Fibroblast of upper back skin (primary cell): ENCODE measurements around the gene KITLG.
"Not testable (repeated sequence)": the region's sequence is repeated elsewhere in the genome, so short reads cannot be mapped to it uniquely, and the experiment has no call there.

Experiments
- DNase-seq: peaks from one replicate; pipeline ENCODE4 v3.0.0-alpha.2; 2013

KITLG gene

DNA sequence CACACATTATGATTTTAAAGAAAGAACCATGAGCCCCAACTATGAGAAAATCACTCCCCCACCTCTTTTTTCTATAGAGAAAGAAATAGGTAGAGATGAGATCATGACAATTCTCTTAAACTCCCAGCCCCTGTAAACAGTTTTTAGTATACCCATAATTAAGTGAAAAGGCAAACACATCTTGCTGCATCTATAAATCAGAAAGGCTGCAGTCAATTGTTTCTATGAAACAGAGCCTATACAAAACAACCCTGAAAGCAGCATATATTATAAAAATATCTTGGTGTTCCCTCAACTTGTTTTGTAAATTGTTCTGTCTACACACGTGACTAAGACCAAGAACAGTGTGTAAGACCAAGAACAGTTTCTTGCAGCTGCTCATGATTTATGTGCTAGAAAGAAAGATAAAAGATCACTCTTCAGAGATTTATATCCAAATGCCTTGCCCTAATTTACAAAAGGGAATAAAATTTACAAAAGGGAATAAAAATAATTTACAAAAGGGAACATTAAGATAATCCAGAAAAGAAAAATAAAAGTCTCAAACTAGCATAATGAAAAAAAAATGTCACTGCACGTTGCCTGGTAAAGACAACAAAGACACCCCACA lies 4.8 kb downstream of the KITLG start:
- no peak for DNase-seq

DNA sequence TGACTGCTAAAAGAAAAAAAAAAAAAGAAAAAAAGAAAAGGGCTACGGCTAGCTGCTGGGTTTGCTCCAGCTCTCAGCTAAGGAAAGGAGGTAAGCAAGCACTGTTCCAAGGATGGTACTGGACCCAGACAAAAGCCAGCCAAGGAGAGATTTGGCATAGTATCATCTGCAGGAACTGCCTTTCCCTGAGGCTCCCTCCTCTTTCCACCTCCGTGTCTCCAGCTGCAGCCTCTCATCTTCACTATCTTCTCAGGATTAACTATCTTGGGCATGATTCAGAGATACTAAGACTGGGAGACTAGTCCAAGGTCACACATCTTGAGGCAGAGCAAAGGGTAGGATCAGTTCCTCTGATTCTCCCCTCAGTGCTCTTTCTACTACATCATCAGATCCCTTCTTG lies 6.0 kb downstream of the KITLG start:
- DNase-seq = no peak

DNA sequence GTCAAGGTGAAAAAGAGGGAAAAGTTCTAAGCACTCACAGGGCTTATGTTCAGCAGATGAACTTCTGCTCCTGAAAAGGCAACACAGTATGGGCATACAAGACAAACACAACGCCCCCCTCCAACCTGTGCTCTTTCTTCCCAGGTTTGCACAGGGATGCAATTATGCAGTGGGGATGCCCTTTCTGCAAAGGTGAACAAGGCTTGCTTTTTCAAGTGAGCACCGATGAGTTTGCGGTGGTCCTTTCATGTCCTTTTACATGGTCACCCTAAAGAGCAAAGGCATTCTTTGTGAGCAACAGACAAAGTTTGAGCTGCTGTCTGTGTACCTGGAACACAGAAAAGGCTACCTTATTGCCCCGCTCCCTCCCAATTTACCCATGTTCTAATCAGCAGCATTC lies 6.7 kb downstream of the KITLG start:
- no peak for DNase-seq

DNA sequence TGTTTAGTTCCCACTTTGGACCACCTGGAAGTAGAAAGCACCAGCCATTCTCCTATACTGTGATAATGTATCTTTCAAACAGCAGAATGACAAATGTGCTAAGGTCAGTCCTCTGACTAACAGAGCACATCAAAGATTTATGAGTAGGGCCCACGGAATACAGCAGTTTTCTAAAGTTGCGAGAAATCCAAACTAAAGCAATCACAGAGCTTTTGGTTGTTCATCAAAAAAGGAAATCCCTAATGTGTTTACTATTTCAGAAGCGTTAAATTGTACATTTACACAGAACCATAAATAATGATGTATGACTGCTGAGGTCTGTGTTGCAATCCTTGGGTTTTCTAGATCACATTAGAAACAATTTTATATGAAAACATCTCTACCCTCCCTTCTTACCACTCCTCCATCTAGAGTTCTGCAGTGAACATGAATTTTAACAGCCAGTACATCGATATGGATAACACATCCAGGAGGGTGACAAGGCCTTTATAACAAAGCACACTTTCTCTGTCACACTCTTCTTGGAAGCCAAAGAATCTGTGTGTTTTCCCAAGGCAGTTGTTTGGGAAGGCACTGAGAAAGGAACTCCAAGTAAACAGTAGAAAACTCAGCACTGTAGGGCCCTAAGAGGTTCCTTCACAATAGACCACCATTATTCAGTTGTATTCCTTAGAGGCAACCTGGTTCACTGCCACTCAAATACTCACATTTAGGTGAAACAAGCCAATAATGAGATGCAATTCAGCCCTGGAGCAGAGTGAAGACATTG lies 7.3 kb downstream of the KITLG start:
- DNase-seq = peak; percentile 51

DNA sequence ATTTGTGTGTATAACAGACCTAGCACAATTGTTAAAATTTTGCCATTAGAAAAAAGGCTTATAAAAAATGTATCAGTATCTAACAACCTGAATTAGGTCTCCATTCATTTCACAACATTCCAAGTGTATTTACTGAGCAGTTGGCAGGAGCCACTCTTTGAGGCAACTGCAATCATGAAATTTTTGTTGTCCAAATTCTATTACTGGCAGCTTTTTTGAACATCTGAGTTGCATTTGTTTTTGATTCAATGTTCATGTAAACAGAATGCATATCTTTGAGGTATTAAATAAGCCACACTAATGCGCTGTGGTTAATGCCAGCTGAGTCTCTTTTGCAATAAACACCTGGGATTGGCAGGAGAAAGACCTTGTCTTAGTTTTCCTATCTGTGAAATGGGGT lies 8.7 kb downstream of the KITLG start:
- DNase-seq = no peak

DNA sequence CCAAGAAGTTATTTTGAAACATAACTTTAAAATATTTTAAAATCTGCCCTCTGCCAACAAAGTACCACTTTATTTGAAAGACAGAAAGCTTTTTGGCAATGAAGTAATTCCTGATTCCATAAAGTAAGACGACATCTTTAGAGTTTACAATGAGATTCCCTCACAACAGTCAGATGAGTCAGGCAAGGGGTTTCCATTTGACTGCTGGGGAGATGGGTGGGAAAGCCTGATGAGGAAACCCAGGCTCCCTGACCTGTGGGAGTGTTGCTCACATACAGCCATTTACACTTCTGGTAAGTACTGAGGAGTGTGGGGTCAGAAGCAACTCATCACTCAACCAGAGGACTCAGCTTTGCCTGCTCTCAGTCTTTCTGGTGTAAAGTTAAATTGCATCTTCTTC lies 10.2 kb downstream of the KITLG start:
- peak; percentile 53 for DNase-seq

DNA sequence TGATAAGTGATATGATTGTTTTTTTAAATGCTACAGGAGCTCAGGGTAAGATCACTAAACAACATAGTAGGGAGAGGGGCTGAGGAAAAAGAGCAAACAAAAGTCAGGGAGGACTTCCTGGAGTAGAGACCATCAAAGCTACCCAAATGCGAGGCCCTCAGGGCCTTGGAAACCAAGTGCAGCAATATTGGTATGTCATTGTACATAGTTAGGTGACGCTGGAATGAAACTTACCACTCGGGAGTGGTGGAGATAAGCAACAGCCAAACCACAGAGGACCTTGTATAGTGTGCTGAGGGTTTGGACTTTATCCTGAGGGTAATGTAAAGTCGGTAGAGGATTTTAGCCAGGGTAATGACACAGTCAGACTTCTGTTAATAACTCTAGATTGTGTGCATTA lies 13.8 kb downstream of the KITLG start:
- DNase-seq = no peak

DNA sequence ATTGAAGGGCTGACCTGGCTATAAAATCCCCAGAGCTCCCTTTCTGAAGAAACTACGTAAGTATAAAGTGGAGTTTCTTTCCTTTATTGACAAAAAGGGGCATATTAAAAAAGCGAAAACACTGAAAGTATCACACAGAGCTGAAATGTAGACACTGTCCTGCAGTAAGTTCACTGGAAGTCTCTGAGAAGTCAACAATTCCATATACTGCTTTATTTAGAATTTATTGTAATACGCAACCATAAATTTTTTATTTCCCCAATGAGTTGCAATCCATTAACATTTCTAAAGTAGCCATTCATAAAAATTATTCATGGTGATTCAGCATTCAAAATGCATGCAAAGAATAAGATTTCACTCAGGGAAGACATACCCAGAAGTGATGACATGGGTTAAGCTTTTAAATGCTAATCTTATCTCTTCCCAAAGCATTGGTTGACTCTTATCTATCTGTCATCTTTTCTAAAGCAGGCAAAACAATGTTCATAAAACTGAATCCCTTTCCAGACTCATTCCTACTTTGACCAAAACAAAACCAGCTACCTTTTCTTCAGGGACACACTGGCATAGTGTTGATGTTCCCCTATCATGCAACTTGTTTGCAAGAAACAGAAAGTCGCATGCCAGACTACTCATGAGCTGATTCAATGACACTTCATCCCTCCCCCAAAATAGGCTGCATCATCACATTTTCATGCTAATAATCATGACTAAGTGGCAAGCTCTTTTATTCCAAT lies 17.3 kb downstream of the KITLG start:
- DNase-seq = peak; percentile 78

DNA sequence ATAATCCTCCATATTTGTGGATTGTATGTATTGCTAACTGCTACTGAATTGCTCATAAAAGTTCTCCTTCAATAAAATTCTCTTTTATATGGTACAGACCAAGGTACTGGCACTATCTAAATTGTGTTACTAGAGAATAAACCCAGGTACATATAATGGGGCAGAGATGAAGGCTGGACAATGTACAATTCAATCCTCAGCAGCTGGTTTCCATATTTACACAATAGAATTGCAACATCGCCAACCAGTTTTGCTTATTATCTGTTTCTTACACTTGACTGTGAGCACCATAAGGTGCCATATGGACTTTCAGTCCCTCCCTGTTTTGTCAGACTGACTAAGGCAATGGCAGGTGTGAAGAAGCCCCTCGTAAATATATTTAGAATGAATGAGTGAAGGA lies 18.1 kb downstream of the KITLG start:
- DNase-seq = no peak

DNA sequence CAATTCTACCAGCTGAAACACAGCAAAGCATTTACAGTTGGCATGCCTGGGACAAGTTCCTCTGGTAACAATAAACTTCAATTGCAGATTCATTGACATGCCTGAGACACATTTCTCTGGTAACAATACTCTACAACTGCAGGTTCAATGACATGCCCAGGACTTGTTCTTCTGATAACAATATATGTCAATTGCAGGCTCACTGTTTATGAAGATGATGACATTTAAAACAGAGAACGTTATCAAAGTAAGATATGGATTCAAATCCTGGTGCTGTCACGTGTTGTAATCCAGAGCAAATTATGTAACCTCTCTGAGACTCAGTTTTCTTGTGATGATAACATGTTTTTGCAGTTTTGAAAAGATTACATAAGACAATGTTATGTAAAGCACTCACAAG lies 20.5 kb downstream of the KITLG start:
- no peak for DNase-seq

DNA sequence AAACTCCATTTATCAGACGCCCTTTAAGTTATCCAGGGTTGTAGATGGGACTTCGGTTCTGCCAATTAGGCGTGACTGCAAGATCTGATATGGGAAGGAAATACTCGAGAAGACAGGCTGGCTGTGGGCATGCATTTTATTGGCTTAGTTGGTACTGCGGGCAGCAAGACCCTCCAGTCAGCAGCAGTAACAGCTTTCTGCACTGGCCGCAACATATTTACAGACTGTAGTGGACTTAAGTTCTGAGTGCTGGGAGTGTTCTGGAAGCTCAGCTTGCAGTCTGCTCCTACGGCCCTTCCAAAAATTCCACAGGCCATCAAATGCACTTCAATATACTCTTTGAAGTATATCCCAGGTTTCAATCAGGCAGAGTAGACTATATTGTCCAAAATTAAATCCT lies 21.1 kb downstream of the KITLG start:
- DNase-seq = no peak

DNA sequence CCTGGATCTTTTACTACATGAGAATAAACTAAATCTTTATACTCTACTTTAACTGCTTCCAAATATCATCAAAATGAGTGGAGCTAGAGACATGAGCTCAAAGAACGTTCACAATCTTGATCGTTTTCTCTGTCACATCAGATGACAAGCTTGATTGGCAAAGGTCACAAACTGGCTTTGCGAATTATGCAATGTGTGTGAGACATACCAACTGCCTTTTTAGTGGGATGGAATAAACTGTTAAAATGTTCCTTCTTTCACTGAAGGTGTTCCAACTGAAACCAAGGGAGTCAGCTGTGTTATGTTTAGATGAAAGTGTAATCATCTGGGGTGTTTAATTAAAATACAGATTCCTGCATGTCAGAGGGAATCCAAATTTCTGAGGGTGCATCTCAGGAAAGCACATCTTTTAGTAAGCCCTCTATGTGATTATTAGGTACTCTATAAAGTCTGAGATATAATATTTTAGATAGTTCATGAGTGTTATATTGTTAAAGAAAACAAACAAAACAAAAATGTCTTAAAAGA lies 21.9 kb downstream of the KITLG start:
- no peak for DNase-seq

DNA sequence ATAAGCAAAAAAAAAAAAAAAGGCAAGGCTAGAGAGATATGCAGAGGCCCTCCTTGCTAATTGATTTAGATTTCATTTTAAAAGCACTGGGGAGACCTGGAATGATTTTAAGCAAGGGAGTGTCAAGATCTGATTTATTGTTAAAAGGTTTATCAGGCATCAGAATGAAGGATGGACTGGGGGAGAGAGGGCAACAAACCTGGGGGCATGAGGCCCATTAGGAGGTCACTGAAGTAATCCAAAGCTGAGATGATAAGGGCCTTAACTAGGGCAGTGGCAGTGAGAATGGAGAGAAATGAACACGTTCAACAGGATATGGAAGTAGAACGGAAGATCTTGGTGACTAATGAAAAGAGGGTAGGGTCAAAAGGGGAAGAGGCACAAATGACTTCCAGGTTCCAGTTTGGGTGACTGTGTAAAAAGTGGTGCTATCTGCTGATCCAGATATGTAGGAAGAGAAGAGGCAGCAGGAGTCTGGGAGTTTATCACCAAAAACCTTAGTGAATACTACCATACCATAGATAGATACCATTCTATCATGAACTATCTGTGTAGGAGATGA lies 24.0 kb downstream of the KITLG start:
- no peak for DNase-seq

DNA sequence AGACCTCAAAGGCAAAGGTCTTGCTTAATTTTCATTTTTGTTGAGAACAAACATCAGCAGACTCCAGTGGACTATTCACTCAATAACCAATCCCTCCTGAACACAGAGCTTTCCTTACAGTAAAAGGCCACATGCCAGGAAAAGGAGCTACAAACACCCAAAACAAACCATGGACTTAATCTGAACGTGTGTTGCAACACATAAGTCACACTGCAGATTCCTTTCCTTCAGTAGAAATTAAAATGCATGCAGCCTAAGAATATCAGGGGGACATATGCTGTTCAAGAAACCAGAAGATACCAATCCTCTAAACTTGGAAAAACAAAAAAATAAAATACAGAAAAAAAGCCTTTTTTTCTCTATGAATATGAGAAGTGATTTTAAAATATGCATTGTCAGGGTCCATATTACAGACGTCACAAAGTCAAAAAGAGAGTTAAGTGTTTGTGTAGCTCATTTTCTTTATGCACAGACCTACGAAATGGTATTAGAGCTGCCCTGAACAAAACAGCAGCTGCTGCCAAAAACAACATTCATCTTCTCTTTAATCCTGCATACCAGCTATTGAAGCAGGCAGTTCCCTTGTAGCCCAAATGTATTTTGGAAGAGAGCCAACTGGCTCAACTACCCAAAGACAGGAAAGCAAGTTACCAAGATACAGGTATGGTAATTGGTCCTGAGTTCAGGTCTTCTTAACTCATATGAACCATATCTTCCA lies 26.2 kb downstream of the KITLG start:
- DNase-seq = peak; percentile 78

DNA sequence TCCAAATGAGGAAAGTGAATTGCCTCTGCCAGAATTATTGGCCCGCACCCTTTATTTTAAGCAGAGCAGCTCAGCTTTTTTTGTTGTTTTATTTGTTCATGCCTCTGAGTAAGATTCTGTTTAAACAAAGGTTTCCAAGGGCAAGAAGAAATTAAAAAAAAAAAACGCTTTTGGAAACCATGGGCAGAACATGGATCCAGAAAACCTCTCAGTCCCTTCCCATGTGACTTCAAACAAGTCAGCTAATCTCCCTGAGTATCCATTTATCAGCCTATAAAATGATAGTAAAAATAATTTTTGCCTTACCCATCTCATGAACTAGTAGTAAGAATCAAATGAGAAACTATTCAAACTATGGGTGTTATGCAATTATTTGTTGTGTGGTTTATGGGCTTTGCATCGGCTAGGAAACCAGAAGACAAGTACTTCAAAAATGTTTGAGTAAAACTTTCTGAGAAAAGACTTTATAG lies 27.6 kb downstream of the KITLG start:
- DNase-seq = peak; percentile 70

DNA sequence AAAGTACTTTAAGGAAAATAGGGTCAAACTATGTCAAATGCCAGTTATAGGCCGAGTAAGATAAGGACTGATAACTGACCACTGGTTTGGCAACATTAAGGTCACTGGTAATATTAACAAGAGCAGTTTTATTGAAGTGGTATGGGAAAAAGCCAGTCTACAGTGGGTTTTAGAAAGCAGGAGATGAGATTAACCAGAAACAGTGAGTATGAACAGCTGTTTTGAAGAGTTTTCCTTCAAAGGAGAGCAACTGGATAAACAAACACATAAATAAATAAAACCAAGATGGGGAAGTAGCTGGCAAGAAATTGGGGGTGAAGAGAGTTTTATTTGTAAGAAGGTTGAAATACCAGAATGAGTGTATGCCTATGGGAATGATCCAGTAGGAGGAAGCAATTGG lies 30.3 kb downstream of the KITLG start:
- no peak for DNase-seq

DNA sequence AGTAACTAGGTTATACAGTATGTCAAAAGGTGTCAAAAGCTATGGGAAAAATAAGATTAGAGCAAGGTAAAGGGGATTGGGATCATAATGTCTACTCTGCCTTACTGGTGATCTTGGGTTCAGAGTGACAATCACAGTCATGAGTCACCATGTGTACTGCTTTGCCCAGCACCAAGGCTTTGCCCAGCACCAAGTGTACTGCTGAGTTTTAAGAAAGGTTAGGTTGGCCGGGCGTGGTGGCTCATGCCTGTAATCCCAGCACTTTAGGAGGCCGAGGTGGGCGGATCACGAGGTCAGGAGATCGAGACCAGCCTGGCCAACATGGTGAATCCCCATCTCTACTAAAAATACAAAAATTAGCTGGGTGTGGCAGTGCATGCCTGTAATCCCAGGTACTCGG lies 32.3 kb downstream of the KITLG start:
- DNase-seq = not testable (repeated sequence)

DNA sequence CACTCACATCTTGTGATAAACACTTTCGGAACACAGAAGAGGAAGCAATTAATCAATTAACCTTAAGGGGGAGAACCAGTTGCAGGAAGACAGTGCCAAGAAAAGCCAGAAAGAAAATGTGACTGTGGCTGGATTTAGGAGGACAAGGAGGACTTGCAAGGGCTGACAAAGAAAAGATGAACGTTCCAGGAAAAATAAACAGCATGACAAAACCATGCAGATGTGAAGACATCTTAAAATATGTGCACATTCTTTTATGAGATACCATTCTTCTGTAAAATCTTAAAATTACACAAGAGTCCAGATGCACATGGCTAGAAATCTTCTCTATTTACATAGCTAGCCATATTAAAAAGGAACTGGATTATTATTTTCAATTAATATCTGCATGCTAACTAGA lies 33.4 kb downstream of the KITLG start:
- DNase-seq = peak; percentile 68

DNA sequence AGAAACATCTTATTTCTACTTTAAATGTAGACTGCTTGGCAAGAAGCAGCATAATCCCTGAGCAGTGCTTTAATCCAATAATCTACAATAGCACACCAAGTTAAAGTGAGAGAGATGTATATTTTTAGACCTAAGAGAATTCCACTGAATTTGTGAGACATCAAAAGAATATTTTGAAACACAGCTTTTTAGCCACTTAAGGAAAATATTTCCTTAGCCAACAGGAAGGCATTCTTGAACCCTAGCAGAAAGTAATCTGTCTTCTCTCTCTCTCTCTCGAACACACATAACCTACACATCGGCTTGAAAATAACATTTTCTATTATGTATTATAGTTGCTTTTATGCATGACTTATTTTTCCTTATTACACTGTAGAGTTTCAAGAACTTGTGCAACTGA lies 34.0 kb downstream of the KITLG start:
- DNase-seq = peak; percentile 53

DNA sequence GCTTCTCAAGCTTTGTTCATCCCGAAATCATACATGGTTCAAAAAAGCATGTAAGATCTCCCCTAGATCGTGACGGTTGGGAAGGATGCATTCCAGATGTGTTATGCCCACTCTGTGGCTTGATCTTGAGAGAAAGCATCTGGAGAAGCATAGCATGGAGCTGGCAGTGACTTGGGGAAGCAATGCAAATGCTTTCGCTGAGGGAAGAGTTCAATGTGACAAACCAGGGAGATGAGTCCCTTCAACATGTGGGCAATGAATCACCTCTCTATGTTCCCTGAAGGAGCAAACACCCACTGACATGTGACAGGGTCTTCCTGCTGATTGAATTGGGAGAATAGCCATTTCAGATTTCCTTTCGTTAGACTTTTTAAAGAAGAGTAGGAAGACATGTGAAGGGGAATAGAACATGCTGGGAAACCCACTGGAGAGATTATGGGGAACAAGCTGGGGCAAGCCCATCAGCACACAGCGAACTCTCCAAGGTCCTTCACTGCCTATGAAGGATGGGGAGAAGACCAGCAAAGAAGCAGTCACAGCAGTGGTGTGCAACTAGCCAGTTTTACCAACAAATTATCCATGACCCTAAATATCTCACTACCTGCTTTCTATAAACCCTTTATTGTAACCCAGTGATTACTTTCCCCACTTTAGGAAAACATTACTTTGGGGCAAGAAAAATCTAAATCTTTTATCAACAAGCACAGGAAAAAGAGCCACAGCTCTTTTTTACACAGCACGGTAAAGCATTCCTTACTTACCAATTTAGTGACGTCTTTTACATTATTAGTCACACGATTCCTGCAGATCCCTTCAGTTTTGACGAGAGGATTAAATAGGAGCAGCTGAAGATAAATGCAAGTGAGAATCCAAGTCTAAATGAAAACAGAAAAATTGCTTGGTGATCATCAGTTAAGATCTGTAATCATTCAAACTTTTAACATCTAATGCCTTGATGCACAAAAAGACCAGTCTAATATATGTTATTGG lies 35.0 kb downstream of the KITLG start:
- peak; percentile 74 for DNase-seq

DNA sequence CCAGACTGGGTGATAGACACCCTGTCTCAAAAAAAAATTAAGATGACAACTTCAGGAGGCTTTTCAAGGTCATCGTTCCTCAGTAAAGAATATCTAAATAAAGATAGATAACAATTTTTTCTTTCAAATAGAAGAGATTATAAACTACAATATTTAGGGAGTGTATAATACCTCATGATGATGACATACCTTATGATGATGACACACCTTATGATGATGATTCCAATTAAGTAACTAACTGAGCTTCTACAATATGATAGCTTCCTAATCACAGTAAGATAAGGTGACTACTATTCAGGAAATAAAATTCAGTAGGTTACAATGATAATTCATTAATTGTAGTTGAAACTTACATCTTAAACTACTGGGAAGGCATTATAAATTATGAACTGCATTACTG lies 40.4 kb downstream of the KITLG start:
- no peak for DNase-seq

DNA sequence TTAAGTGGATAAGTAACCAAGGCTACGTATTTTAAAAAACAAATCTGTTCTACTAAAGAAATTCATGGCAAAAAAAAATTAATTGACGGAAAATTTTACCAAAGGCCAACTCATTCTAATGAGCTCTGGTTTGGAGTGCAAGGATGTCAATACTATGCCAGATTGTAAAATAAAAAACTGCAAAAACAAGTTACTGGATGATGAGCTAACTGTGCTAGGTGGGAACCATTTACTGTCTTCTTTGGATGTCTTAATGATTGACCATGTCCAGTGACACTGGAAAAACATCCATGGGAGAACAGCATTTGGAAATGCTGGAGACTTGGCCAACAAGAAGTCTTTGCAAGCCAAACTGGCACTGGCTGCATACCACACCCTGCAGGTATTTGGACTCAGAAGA lies 41.6 kb downstream of the KITLG start:
- no peak for DNase-seq
